GM20000 (cell line): ENCODE data around the gene ELN.

Source experiments
- DNase-seq: peaks from one replicate; pipeline ENCODE4 v3.0.0; 2012; ENCODE audit warnings: low spot score
- CTCF ChIP-seq: IDR thresholded peaks from 2 replicates; pipeline ENCODE4 v1.5.1; 2012; ENCODE audit warnings: mild to moderate bottlenecking, control low read depth; ENCODE audit errors: extremely low read depth, missing control alignments

Gene ELN

DNA sequence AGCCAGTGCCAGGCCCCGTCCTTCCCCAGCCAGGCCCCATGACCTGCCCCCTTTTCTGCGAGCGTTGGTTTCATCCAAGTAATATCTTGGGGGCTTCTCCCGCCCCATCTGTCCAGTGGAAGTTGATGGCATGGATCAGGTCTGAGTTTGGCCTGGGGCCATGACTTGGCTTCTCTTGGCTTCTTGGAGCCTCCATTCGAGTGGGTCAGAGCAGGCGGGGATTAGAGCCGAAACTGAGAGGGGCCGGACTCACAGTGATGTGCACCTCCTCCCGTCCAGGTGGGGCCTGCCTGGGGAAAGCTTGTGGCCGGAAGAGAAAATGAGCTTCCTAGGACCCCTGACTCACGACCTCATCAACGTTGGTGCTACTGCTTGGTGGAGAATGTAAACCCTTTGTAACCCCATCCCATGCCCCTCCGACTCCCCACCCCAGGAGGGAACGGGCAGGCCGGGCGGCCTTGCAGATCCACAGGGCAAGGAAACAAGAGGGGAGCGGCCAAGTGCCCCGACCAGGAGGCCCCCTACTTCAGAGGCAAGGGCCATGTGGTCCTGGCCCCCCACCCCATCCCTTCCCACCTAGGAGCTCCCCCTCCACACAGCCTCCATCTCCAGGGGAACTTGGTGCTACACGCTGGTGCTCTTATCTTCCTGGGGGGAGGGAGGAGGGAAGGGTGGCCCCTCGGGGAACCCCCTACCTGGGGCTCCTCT is 40.6 kb downstream of the ELN start:
- no peak for DNase-seq
- TF ChIP-seq CTCF: no peak

- TF ChIP-seq CTCF: no peak
- no peak for DNase-seq
Measured at GRCh38 chr7:74069086-74069541, 41.1 kb downstream of the ELN start.

GRCh38 chr7:74069790-74070618 is 42.0 kb downstream of the ELN start:
- no peak for DNase-seq
- TF ChIP-seq CTCF: no peak

DNA sequence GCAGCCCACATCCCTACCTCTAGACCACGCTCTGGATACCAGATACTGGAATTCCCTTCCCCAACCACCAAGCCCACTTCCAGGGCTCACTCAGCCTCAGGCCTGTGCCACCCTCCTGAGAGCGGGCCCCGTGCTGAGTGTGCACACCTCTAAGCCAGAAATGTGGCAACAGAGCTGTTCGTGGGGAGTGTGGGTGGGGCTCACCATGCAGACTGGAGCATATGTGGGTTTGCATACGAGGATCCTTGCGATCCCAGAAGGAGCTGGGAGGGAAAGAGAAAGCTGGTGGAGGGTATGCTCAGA is 42.6 kb downstream of the ELN start:
- DNase-seq: no peak
- TF ChIP-seq CTCF: no peak

DNA sequence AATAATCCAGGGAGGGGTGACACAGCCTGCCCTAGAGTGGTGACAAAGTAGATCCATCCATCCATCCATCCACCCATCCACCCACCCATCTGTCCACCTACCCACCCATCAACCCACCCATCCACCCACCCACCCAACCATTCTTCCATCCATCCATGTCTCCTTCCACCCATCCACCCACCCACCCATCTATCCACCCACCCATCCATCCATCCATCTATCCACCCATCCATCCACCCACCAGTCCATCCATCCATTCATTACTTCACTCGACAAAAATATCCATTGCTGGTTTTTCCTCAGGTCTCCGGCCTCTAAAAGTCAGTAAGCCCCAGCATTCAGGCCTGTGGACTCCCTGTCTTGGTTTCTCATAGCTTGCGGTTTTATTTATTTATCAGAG is 43.1 kb downstream of the ELN start:
- DNase-seq: no peak
- no peak for TF ChIP-seq CTCF

- DNase-seq: no peak
- no peak for TF ChIP-seq CTCF
Measured at GRCh38 chr7:74074770-74075169, 46.8 kb downstream of the ELN start.

DNA sequence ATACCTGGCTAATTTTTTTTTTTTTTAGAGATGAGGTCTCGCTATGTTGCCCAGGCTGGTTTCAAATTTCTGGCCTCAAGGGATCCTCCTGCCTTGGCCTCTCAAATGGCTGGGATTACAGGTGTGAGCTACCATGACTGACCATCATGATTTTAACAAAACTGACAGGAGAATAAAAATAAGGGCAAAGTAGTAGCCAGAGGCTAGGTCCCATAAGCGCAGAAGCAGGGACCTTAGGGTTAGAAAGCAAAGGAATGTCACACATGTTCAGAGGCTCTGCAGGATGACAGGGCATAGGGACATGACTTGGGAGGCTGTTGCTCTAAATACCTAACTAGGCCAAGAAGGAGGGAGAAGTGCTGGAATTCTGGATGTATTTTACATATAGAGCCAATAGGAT is 50.5 kb downstream of the ELN start:
- no peak for DNase-seq
- TF ChIP-seq CTCF: no peak
